Ramos (cell line): ENCODE results near the gene HES5.

Experiments used
- in situ Hi-C: fragments of 300-500 bp; cut with MboI; formaldehyde crosslinking; loops from one replicate; pipeline ENCODE4 v1.14.3; 2022; ENCODE audit warnings: low sequenced_read_pairs; ENCODE audit not compliant: unreplicated experiment

HES5 gene

DNA sequence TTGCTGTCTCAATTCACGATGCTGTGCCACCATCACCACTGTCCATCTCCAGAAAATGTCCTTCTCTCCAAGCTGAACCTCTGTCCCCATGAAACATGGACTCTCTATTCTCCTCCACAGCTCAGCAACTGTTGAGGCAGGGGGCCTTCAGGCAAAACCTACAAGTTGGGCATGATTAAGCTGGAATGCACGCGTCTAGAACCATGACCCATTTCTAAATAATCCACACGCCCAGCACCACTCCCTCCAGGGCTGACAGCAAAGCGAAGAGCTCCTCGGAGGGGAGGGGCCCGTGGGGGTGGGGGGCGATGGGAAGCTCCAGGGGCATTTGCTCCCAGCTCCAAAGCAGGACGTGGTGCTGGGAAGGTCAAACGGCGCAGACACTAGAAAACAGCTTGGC lies 3.3 kb upstream of the HES5 start:
- in situ Hi-C loops, result no loop called here

- in situ Hi-C loops, result no loop called here
Measured at GRCh38 chr1:2532485-2533160, 2.6 kb upstream of the HES5 start.

DNA sequence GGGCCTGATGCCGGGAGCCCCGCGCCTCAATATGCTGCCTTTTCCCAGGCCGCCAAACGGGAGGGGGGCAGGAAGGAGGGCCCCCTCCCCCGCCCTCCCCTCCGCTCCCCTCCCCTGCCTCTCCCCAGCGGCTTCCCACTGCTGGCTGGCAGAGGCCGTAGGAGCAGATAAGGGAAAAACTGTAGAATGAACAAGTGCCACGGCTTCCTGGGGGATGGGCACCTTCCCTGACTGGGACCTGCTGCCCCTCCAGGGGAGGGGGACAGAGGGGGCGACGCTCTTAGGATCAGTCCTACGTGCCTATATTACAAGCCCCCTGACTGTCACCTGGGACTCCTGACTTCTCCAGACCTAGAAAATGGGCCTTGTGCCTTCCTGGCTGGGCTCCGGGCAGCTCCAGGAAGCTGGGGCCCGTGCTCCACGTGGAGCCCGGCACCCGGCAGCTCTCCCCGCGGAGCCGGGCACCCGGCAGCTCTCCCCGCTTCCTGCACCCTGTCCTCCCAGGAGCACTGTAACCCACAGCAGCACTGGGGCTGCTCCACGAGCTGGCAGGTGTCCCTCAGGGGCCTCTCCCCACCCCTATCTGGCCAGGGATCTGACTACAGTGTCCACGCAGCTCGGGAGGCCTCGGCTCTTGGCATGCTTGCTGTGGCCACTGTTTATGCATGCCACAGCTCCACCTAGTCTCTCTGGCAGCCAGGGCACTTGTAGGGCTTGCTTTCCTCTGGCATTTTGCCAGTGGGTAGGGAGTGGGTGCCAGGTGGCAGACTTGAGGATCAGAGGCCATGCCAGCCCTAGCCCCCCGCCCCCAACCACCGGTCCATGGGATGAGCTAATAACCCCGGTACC lies 674 bp upstream of the HES5 start:
- in situ Hi-C loops, result no loop called here

GRCh38 chr1:2528966-2529783 lies 888 bp downstream of the HES5 start:
- in situ Hi-C loops, result no loop called here

DNA sequence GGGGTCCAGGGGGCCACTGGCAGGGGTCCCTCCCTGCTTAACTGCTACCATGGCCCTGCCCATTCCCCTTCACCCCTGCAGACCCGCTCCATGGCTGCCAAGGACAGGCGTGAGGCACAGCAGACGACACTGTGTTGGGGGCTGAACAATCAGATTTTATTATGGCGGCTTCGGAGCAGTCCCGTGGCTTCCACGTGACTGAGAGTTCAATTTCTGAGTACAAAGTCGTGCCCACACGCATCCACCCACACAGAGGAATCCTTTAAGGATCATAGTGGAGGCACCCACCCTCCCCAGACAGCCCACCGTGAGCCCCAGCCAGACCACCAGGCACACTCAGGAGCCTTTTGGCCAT lies 1.5 kb downstream of the HES5 start:
- in situ Hi-C loops, result no loop called here

DNA sequence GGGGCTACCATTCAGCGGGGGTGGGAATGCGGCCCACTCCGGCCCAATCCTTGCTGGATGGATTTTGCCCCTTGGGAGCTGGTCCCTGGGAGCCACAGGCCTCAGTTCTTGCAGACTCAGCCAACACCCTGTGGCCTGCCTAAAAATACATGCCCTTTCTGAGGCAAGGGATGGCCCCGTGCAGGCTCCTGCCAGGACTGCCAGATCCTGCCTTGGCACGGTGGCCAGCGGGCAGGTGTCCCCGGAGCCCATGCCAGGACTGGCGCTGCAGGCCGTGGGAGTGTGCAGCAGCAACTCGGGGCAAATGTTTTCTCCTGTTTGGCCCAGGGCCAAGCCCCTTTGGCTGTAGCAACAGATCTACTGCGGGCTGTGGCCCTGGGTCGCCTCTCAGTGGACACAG lies 2.0 kb downstream of the HES5 start:
- in situ Hi-C loops, result no loop called here

- in situ Hi-C loops, result no loop called here
Measured at GRCh38 chr1:2527556-2527860, 2.6 kb downstream of the HES5 start.

- in situ Hi-C loops, result no loop called here
Measured at GRCh38 chr1:2526824-2527555, 3.1 kb downstream of the HES5 start.

- in situ Hi-C loops, result no loop called here
Measured at GRCh38 chr1:2525920-2526823, 3.9 kb downstream of the HES5 start, which contains the start of gene PANK4. Gene PANK4 (minus strand): TSS chr1:2526596. CDS start chr1:2526587, 9 bp downstream.

DNA sequence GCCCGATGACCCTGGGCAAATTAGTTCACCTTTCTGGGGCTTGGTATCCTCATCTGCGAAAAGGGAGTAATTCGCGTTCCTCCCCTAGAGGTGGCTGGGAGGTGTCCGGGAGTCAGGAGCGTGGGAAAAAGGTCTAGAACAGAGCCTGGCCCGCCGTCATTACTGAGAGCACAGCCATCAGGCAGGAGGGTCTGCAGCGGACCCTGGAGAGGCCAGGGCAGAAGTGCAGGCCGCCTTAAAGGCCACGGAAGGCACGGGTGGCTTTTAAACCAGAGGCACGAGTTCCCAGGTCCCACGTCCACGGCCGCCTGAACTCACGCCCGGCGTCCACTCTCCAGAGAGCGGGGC lies 4.5 kb downstream of the HES5 start:
- in situ Hi-C loops, result no loop called here

DNA sequence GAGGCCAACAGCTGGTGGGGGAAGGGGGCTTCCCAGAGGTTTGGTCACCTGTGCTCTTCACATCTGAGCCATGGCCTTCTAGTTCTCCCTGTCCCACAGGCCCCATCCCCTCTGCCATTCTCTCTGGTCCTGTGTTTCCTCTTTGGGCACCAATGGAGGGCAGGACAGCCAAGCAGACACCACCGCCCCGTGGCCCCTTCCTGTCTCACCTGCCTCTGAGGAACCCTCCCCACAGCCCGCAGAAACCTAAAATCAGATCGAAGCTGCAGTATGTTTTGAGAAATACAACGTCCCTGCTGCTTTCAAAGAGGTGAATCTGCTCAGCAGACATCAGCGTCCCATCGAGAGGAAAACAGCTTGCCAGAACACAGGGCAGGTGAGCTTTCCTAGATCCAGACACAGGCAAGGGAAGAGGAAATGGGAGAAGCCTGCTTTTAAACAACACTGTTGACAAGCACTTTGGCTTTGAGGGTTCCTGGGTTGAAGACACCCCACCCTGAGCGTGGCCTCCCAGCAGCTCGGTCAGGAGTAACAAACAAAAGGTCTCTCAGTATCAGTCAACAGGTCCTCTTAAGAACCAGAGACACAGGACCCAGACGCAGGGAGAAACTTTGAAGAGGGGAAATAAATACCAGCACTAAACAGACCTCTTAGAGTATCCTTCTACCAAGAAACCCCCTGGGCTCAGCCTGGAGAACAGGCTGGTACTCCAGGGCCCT lies 6.0 kb downstream of the HES5 start:
- in situ Hi-C loops, result no loop called here

GRCh38 chr1:2523191-2523890 lies 6.7 kb downstream of the HES5 start:
- in situ Hi-C loops, result no loop called here

GRCh38 chr1:2522230-2522629 lies 7.8 kb downstream of the HES5 start:
- in situ Hi-C loops, result no loop called here

DNA sequence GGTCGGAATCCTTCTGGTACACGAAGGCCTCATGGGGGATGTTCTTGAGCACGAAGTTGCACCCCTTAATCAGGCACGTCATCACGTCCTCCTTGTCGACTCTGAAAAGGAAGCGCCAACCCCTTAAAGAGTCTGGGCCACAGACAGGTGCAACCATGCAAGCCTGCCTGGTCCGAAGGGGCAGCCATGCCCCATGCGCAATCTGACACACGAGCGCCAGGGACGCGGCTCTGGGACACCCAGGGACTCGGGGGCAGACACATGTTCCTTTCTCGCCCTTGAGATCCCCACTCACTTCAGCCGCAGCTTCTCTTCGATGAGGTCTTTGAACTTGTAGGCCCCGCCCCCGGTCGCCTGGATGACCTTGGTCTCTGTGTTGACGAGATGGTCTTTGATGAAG lies 9.3 kb downstream of the HES5 start:
- in situ Hi-C loops, result no loop called here

DNA sequence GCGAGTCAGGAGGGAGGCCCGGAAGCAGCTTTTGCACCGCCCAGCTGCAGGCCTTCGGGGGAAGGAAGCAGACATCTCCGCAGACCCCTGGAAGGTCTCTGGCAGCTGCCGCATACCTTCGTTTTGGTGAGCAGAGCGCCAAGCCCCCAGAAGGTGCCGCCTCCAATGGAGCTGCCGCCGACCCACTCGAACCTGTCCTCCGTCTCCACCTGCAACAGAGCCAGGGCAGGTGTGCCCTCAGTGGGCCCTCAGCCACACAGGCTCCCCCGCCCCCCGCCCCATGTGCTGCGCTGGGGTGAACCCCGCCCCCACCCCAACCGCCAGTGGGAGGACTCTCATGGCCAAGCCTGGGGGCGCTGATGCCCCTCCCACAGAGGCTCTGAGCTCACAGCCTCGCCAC lies 9.9 kb downstream of the HES5 start:
- in situ Hi-C loops, result no loop called here

- in situ Hi-C loops, result no loop called here
Measured at GRCh38 chr1:2519729-2520128, 10.3 kb downstream of the HES5 start.

DNA sequence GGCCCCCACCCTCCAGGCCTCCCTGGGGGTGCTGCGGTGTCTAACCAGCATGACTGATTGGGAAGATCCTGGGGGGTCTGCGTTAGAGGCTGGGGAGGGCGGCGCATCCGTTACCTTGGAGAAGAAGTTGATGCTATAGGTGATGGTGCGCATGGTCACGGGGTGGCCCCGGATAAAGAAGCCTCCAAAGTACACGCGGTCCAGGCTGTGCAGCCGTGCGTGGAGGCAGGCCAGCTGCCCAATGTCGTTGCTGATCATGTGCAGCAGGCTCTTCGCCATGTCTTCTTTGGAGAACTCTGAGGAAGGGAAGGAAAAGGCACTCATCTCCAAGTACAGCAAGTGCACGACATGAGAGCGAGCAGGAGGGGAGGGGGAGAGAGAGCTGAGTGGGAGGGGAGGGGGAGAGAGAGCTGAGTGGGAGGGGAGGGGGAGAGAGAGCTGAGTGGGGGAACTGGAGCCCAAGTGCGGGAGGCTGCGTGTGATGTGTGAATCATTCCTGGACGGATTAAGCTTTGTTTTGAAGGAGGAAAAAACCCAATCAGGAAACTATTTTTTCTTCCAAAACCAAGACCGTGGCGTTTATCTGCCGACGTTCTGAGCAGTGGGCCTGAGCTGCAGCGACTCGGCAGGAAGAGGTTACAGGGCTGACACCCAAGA lies 10.9 kb downstream of the HES5 start:
- in situ Hi-C loops, result no loop called here

GRCh38 chr1:2518528-2518927 lies 11.5 kb downstream of the HES5 start:
- in situ Hi-C loops, result no loop called here
